Panc1 (cell line): ENCODE data around the gene DBX1. TPM values are rescaled to one million over a fixed set of nuclear protein-coding genes. Genes with fewer than 3 reads are reported as not detected.

Source experiments
- ATAC-seq: fragments of 200-7000 bp; cut with Tn5 transposase; 2 replicates; pipeline ENCODE4 v1.9.1; 2020; ENCODE audit warnings: mild to moderate bottlenecking, moderate library complexity
- BruUV-seq: library from RNA; stranded (reverse); fragments of 400-500 nt; replicated peaks from 2 replicates; lab custom pipeline; 2021; lab: Mats Ljungman, UMichigan
- CTCF ChIA-PET: fragments of 300-600 bp; sonication (Branson Sonifier 250); formaldehyde crosslinking; loops from one replicate; lab custom pipeline; 2022; ENCODE audit warnings: antibody characterized with exemption; lab: Charles Lee
- POLR2A ChIA-PET: fragments of 300-600 bp; sonication (Branson Sonifier 250); formaldehyde crosslinking; loops from one replicate; lab custom pipeline; 2022; ENCODE audit warnings: antibody characterized with exemption; lab: Charles Lee
- DNase-seq: peaks from one replicate; pipeline ENCODE4 v3.0.0-alpha.2; 2010; ENCODE audit warnings: low read depth, low spot score
- H3K27ac ChIP-seq: 2 replicates; pipeline ENCODE4 v1.5.1; 2011; ENCODE audit warnings: mild to moderate bottlenecking, low read length, inconsistent platforms
- H3K27me3 ChIP-seq: fragments of 200-500 bp; sonication (Bioruptor generic); 2 replicates; pipeline ENCODE4 v1.6.0; 2014; ENCODE audit warnings: low read length, inconsistent platforms; ENCODE audit not compliant: control insufficient read depth, insufficient read depth
- H3K36me3 ChIP-seq: fragments of 200-500 bp; sonication (Bioruptor generic); 2 replicates; pipeline ENCODE4 v1.5.1; 2014; ENCODE audit warnings: inconsistent platforms, mild to moderate bottlenecking, low read length, moderate library complexity; ENCODE audit not compliant: control insufficient read depth, insufficient read depth
- H3K4me1 ChIP-seq: 2 replicates; pipeline ENCODE4 v1.5.1; 2011; ENCODE audit warnings: inconsistent platforms, mild to moderate bottlenecking, low read length, moderate library complexity; ENCODE audit not compliant: control insufficient read depth, insufficient read depth
- H3K4me3 ChIP-seq, 2 experiments: 2 replicates each; pipeline ENCODE4 v1.5.1; 2011 to 2012; ENCODE audit warnings: low read depth in 2 of 2, low read length in 2 of 2, mild to moderate bottlenecking in 2 of 2, inconsistent platforms in 1 of 2, moderate library complexity in 1 of 2
- H3K9me3 ChIP-seq: fragments of 200-500 bp; sonication (Bioruptor generic); 2 replicates; pipeline ENCODE4 v1.5.1; 2014; ENCODE audit warnings: low read depth, mild to moderate bottlenecking, inconsistent platforms, low read length, moderate library complexity; ENCODE audit not compliant: control insufficient read depth, insufficient read depth
- CTCF ChIP-seq: fragments of 450-650 bp; IDR thresholded peaks from 2 replicates; pipeline ENCODE4 v1.5.1; 2017; ENCODE audit warnings: mild to moderate bottlenecking
- POLR2AphosphoS5 ChIP-seq: IDR thresholded peaks from 2 replicates; pipeline ENCODE4 v1.6.1; 2012; ENCODE audit warnings: mild to moderate bottlenecking, low read depth, low read length, moderate library complexity
- REST ChIP-seq, 2 experiments: IDR thresholded peaks; 2 replicates each; pipeline ENCODE4 v1.6.1; 2011 to 2012; ENCODE audit warnings: low read depth in 2 of 2, control low read depth in 1 of 2, low read length in 1 of 2, mild to moderate bottlenecking in 1 of 2, moderate library complexity in 1 of 2; ENCODE audit not compliant: insufficient read depth in 1 of 2
- SIN3A ChIP-seq: IDR thresholded peaks from 2 replicates; pipeline ENCODE4 v1.6.1; 2012; ENCODE audit warnings: low read depth, mild to moderate bottlenecking, low read length, moderate library complexity, borderline replicate concordance; ENCODE audit not compliant: insufficient read depth
- TCF7L2 ChIP-seq: IDR thresholded peaks from 2 replicates; pipeline ENCODE4 v1.6.1; 2011; ENCODE audit warnings: mild to moderate bottlenecking, low read depth, low read length, inconsistent platforms
- in situ Hi-C: cut with HindIII; loops from 2 replicates; pipeline ENCODE4 v1.10.0; 2016; ENCODE audit warnings: low sequenced_read_pairs, low pct_unique_long_range_greater_than_20kb
- intact Hi-C: fragments of 100-400 bp; cut with micrococcal nuclease; formaldehyde crosslinking; loops from one replicate; pipeline ENCODE4 v1.10.0; 2022; ENCODE audit not compliant: unreplicated experiment
- total RNA-seq: library from RNA; stranded (reverse); gene quantifications from one replicate; pipeline ENCODE4 v1.2.1, GENCODE V29; 2021; ENCODE audit not compliant: unreplicated experiment

Gene DBX1
- total RNA-seq, 1 experiment from 2014 or later: not detected

- Histone ChIP-seq H3K4me3 (no peak overlapping the region), H3K9me3 (no peaks in the 10 kb centered on the region), H3K27me3 (peaks cover 9% of the 10 kb centered on the region), H3K36me3 (no peaks in the 10 kb centered on the region), H3K27ac (no peak overlapping the region), H3K4me1 (no peaks in the 10 kb centered on the region)
- POLR2A ChIA-PET: no interaction called here
- DNase-seq: no peak
- no peak for TF ChIP-seq TCF7L2
- no peak for TF ChIP-seq POLR2AphosphoS5
- TF ChIP-seq REST (IDR thresholded peaks at IDR 0.05; ENCODE audit: insufficient read depth in 1 of 2, low read depth in 2 of 2, low read length in 1 of 2): no peak
- TF ChIP-seq SIN3A: no peak
- no peak for TF ChIP-seq CTCF
- intact Hi-C loops: no loop called here
- no peak for ATAC-seq
- no TSS peak for BruUV-seq
- CTCF ChIA-PET: no interaction called here
- in situ Hi-C loops: no loop called here
These were observed 5.9 kb downstream of the DBX1 start for GRCh38 chr11:20154381-20154780.

GRCh38 chr11:20138707-20139106, 21.6 kb downstream of the DBX1 start:
- no peak for ATAC-seq
- H3K27me3 ChIP-seq: peaks cover 9% of the 10 kb centered on the region; the same call in 1 of the 2 replicates
- POLR2A ChIA-PET: no interaction called here
- no peak overlapping the region for H3K4me3 ChIP-seq
- H3K4me1 ChIP-seq: no peaks in the 10 kb centered on the region
- DNase-seq: no peak
- H3K36me3 ChIP-seq: no peaks in the 10 kb centered on the region
- no peaks in the 10 kb centered on the region for H3K9me3 ChIP-seq
- CTCF ChIA-PET: no interaction called here
- TF ChIP-seq POLR2AphosphoS5 (no peak), TCF7L2 (no peak), SIN3A (no peak), CTCF (no peak), REST (IDR thresholded peaks at IDR 0.05; ENCODE audit: insufficient read depth in 1 of 2, low read depth in 2 of 2, low read length in 1 of 2) (no peak)
- H3K27ac ChIP-seq: no peak overlapping the region
- intact Hi-C loops: loop anchor here (10.0 kb wide), 1 partner anchor 584 kb away; no protein-coding TSS in a partner anchor
- in situ Hi-C loops: no loop called here
- no TSS peak for BruUV-seq
